HCT116 (cell line): ENCODE measurements around the gene ALK. TPM values are rescaled to one million over a fixed set of nuclear protein-coding genes. Genes with fewer than 3 reads are reported as not detected.

ENCODE experiments used
- ATAC-seq: fragments of 200-7000 bp; cut with Tn5 transposase; 2 replicates; pipeline ENCODE4 v1.9.1; 2020; ENCODE audit warnings: mild to moderate bottlenecking, moderate library complexity
- BruUV-seq: library from RNA; stranded (reverse); fragments of 400-500 nt; replicated peaks from 2 replicates; lab custom pipeline; 2021; lab: Mats Ljungman, UMichigan
- CTCF ChIA-PET: fragments of 300-600 bp; sonication (Branson Sonifier 250); formaldehyde crosslinking; loops from one replicate; lab custom pipeline; 2021; ENCODE audit warnings: antibody characterized with exemption; lab: Charles Lee
- POLR2A ChIA-PET: fragments of 300-600, 350-600 bp; sonication (Branson Sonifier 250); formaldehyde crosslinking; loops from one replicate; lab custom pipeline; 2021; ENCODE audit warnings: antibody characterized with exemption; lab: Charles Lee
- RAD21 ChIA-PET, 2 experiments: fragments of 300-600 bp; sonication (Branson Sonifier 250); formaldehyde crosslinking; loops; one replicate each; lab custom pipeline; 2023; ENCODE audit warnings: low total read pairs in 2 of 2; ENCODE audit not compliant: uncharacterized antibody in 2 of 2, unreplicated experiment in 2 of 2, low non-redundant PET in 1 of 2; lab: Charles Lee
- DNase-seq: peaks from one replicate; pipeline ENCODE4 v3.0.0-alpha.2; 2010; ENCODE audit warnings: low read depth, low spot score
- H2AFZ ChIP-seq: fragments of 200-600 bp; shearing (Covaris generic), sonication (generic); 2 replicates; pipeline ENCODE4 v1.6.1; 2017; ENCODE audit warnings: low read depth, mixed run types, mixed read lengths, antibody characterized with exemption, low read length; ENCODE audit not compliant: poor library complexity, severe bottlenecking
- H3K27ac ChIP-seq: 2 replicates; pipeline ENCODE4 v1.5.1; 2012; ENCODE audit warnings: low read depth, low read length
- H3K27me3 ChIP-seq: fragments of 200-600 bp; sonication (generic); 2 replicates; pipeline ENCODE4 v1.6.1; 2016; ENCODE audit warnings: mixed run types, low read length, mixed read lengths; ENCODE audit not compliant: insufficient read depth
- H3K36me3 ChIP-seq, 2 experiments: fragments of 200-500 bp in 1 of 2; fragments of 200-600 bp in 1 of 2; sonication (Bioruptor generic) in 1 of 2; sonication (generic) in 1 of 2; 2 replicates each; pipeline versions ENCODE4 v1.5.1 to v1.6.1; 2014 to 2016; ENCODE audit warnings: low read length in 2 of 2, inconsistent platforms in 1 of 2, mixed read lengths in 1 of 2, mixed run types in 1 of 2; ENCODE audit not compliant: insufficient read depth in 2 of 2, control insufficient read depth in 1 of 2
- H3K4me1 ChIP-seq, 2 experiments: fragments of 200-600 bp in 1 of 2; sonication (generic) in 1 of 2; 2 replicates each; pipeline versions ENCODE4 v1.5.1 to v1.6.1; 2012 to 2017; ENCODE audit warnings: low read length in 2 of 2, inconsistent platforms in 1 of 2, mild to moderate bottlenecking in 1 of 2, mixed read lengths in 1 of 2, mixed run types in 1 of 2, moderate library complexity in 1 of 2; ENCODE audit not compliant: insufficient read depth in 2 of 2, control insufficient read depth in 1 of 2
- H3K4me2 ChIP-seq: fragments of 200-600 bp; sonication (generic); 2 replicates; pipeline ENCODE4 v1.6.1; 2017; ENCODE audit warnings: mixed run types, low read length, mixed read lengths
- H3K4me3 ChIP-seq, 2 experiments: fragments of 200-600 bp in 1 of 2; sonication (generic) in 1 of 2; replicated peaks in 1 of 2; 2 replicates each; pipeline ENCODE4 v1.5.1; 2011 to 2016; ENCODE audit warnings: low read length in 2 of 2, control low read depth in 1 of 2, low read depth in 1 of 2, mild to moderate bottlenecking in 1 of 2, mixed read lengths in 1 of 2, mixed run types in 1 of 2
- H3K79me2 ChIP-seq: fragments of 200-600 bp; sonication (generic); 2 replicates; pipeline ENCODE4 v1.6.1; 2017; ENCODE audit warnings: mild to moderate bottlenecking, mixed run types, low read length, moderate library complexity, mixed read lengths; ENCODE audit not compliant: insufficient read depth
- H3K9ac ChIP-seq: fragments of 200-600 bp; sonication (generic); 2 replicates; pipeline ENCODE4 v1.6.1; 2016; ENCODE audit warnings: low read length, mixed read lengths
- H3K9me2 ChIP-seq: fragments of 200-600 bp; sonication (generic), shearing (Covaris generic); 2 replicates; pipeline ENCODE4 v1.6.1; 2017; ENCODE audit warnings: mixed run types, mild to moderate bottlenecking, moderate library complexity; ENCODE audit not compliant: insufficient read depth
- H3K9me3 ChIP-seq, 2 experiments: fragments of 200-500 bp in 1 of 2; fragments of 200-600 bp in 1 of 2; sonication (Bioruptor generic) in 1 of 2; sonication (generic) in 1 of 2; 2 replicates each; pipeline ENCODE4 v1.6.1; 2014 to 2017; ENCODE audit warnings: low read length in 2 of 2, mixed read lengths in 2 of 2, inconsistent platforms in 1 of 2, low read depth in 1 of 2, mild to moderate bottlenecking in 1 of 2, mixed run types in 1 of 2, moderate library complexity in 1 of 2; ENCODE audit not compliant: control insufficient read depth in 1 of 2, insufficient read depth in 1 of 2
- H4K20me1 ChIP-seq: fragments of 200-600 bp; sonication (generic), shearing (Covaris generic); 2 replicates; pipeline ENCODE4 v1.6.1; 2017; ENCODE audit warnings: mixed run types, mild to moderate bottlenecking, moderate library complexity; ENCODE audit not compliant: insufficient read depth
- ATF3 ChIP-seq: IDR thresholded peaks from 2 replicates; pipeline ENCODE4 v1.6.1; 2012
- CBX3 ChIP-seq: IDR thresholded peaks from 2 replicates; pipeline ENCODE4 v1.6.1; 2012; ENCODE audit warnings: low read depth
- CTCF ChIP-seq, 3 experiments: fragments of 200-600 bp in 1 of 3; sonication (generic) in 1 of 3; IDR thresholded peaks in 2 of 3; conservative IDR thresholded peaks in 1 of 3; 2 replicates each; pipeline ENCODE4 v1.5.1; 2012 to 2017; ENCODE audit warnings: low read depth in 2 of 3, low read length in 2 of 3, antibody characterized with exemption in 1 of 3, borderline replicate concordance in 1 of 3, control low read depth in 1 of 3, mild to moderate bottlenecking in 1 of 3, mixed read lengths in 1 of 3, mixed run types in 1 of 3, moderate library complexity in 1 of 3; ENCODE audit not compliant: insufficient read depth in 1 of 3
- EGR1 ChIP-seq: IDR thresholded peaks from 2 replicates; pipeline ENCODE4 v1.6.1; 2012; ENCODE audit warnings: low read depth
- ELF1 ChIP-seq: IDR thresholded peaks from 2 replicates; pipeline ENCODE4 v1.6.1; 2012; ENCODE audit warnings: low read depth, borderline replicate concordance
- EZH2phosphoT487 ChIP-seq: fragments of 200-600 bp; IDR thresholded peaks from 2 replicates; pipeline ENCODE4 v1.6.1; 2018; ENCODE audit warnings: antibody characterized with exemption, borderline replicate concordance
- FOSL1 ChIP-seq: IDR thresholded peaks from 2 replicates; pipeline ENCODE4 v1.6.1; 2012; ENCODE audit warnings: low read depth
- JUND ChIP-seq: IDR thresholded peaks from 2 replicates; pipeline ENCODE4 v1.6.1; 2012
- MAX ChIP-seq: IDR thresholded peaks from 2 replicates; pipeline ENCODE4 v1.6.1; 2012
- POLR2AphosphoS5 ChIP-seq: IDR thresholded peaks from 2 replicates; pipeline ENCODE4 v1.6.1; 2011; ENCODE audit warnings: mild to moderate bottlenecking, low read depth, low read length, moderate library complexity
- RAD21 ChIP-seq: IDR thresholded peaks from 2 replicates; pipeline ENCODE4 v1.6.1; 2012; ENCODE audit warnings: low read depth, mild to moderate bottlenecking
- SIN3A ChIP-seq: IDR thresholded peaks from 2 replicates; pipeline ENCODE4 v1.6.1; 2012; ENCODE audit warnings: low read depth
- SRF ChIP-seq: IDR thresholded peaks from 2 replicates; pipeline ENCODE4 v1.6.1; 2012; ENCODE audit warnings: low read depth
- TCF7L2 ChIP-seq: IDR thresholded peaks from 2 replicates; pipeline ENCODE4 v1.7.0; 2011; ENCODE audit warnings: borderline replicate concordance, inconsistent platforms; ENCODE audit not compliant: insufficient read depth, insufficient read length; ENCODE audit errors: extremely low read depth
- ZFX ChIP-seq: fragments of 450-650 bp; IDR thresholded peaks from 2 replicates; pipeline ENCODE4 v1.6.1; 2017
- ZNF274 ChIP-seq: fragments of 200-500 bp; sonication (Bioruptor generic); IDR thresholded peaks from 2 replicates; pipeline ENCODE4 v1.6.1; 2014; ENCODE audit warnings: mild to moderate bottlenecking, low read depth, low read length, inconsistent platforms
- intact Hi-C: fragments of 100-400 bp; cut with micrococcal nuclease; formaldehyde crosslinking; loops from 2 replicates; pipeline ENCODE4 v1.10.0; 2022
- total RNA-seq: library from RNA; stranded (reverse); gene quantifications from one replicate; pipeline ENCODE4 v1.2.1, GENCODE V29; 2021; ENCODE audit not compliant: unreplicated experiment
- TF ChIP-seq, protein P1 (sequence below): IDR thresholded peaks from 2 replicates; pipeline ENCODE4 v1.6.1; 2011; ENCODE audit warnings: mild to moderate bottlenecking, low read length, moderate library complexity; ENCODE audit not compliant: insufficient replicate concordance; ENCODE audit errors: extremely low read depth
- TF ChIP-seq, protein P2 (sequence below): IDR thresholded peaks from 2 replicates; pipeline ENCODE4 v1.6.1; 2012; ENCODE audit warnings: low read depth

ALK gene
- total RNA-seq, 1 experiment from 2014 or later = not detected

GRCh38 chr2:29765721-29766120 is 155.7 kb downstream of the ALK start:
- no peaks in the 10 kb centered on the region for H3K4me1 ChIP-seq
- TF ChIP-seq FOSL1 (no peak), JUND (no peak), CBX3 (no peak), SRF (no peak), POLR2AphosphoS5 (no peak), SIN3A (no peak), ELF1 (no peak), ZFX (no peak), RAD21 (no peak), ZNF274 (no peak), MAX (no peak), EGR1 (no peak), EZH2phosphoT487 (no peak), CTCF (IDR thresholded peaks at IDR 0.05 in 2 of 3, conservative IDR thresholded peaks at IDR 0.05 in 1 of 3; ENCODE audit: borderline replicate concordance in 1 of 3, insufficient read depth in 1 of 3, low read depth in 2 of 3, low read length in 2 of 3) (no peak), TCF7L2 (no peak), ATF3 (no peak)
- TF ChIP-seq, protein P1, sequence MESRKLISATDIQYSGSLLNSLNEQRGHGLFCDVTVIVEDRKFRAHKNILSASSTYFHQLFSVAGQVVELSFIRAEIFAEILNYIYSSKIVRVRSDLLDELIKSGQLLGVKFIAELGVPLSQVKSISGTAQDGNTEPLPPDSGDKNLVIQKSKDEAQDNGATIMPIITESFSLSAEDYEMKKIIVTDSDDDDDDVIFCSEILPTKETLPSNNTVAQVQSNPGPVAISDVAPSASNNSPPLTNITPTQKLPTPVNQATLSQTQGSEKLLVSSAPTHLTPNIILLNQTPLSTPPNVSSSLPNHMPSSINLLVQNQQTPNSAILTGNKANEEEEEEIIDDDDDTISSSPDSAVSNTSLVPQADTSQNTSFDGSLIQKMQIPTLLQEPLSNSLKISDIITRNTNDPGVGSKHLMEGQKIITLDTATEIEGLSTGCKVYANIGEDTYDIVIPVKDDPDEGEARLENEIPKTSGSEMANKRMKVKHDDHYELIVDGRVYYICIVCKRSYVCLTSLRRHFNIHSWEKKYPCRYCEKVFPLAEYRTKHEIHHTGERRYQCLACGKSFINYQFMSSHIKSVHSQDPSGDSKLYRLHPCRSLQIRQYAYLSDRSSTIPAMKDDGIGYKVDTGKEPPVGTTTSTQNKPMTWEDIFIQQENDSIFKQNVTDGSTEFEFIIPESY = no peak
- TF ChIP-seq, protein P2, sequence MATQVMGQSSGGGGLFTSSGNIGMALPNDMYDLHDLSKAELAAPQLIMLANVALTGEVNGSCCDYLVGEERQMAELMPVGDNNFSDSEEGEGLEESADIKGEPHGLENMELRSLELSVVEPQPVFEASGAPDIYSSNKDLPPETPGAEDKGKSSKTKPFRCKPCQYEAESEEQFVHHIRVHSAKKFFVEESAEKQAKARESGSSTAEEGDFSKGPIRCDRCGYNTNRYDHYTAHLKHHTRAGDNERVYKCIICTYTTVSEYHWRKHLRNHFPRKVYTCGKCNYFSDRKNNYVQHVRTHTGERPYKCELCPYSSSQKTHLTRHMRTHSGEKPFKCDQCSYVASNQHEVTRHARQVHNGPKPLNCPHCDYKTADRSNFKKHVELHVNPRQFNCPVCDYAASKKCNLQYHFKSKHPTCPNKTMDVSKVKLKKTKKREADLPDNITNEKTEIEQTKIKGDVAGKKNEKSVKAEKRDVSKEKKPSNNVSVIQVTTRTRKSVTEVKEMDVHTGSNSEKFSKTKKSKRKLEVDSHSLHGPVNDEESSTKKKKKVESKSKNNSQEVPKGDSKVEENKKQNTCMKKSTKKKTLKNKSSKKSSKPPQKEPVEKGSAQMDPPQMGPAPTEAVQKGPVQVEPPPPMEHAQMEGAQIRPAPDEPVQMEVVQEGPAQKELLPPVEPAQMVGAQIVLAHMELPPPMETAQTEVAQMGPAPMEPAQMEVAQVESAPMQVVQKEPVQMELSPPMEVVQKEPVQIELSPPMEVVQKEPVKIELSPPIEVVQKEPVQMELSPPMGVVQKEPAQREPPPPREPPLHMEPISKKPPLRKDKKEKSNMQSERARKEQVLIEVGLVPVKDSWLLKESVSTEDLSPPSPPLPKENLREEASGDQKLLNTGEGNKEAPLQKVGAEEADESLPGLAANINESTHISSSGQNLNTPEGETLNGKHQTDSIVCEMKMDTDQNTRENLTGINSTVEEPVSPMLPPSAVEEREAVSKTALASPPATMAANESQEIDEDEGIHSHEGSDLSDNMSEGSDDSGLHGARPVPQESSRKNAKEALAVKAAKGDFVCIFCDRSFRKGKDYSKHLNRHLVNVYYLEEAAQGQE = no peak
- H3K9me3 ChIP-seq = no peaks in the 10 kb centered on the region
- H4K20me1 ChIP-seq = no peaks in the 10 kb centered on the region
- no peak overlapping the region for H3K9ac ChIP-seq
- DNase-seq = no peak
- ATAC-seq = no peak
- H3K4me3 ChIP-seq = no peak overlapping the region
- no peaks in the 10 kb centered on the region for H3K9me2 ChIP-seq
- H3K27ac ChIP-seq = no peak overlapping the region
- RAD21 ChIA-PET = no interaction called here
- POLR2A ChIA-PET = interaction anchor here (0.6 kb wide), 1 partner anchor 23 kb away, joined by 3 read pairs; no protein-coding TSS in a partner anchor
- CTCF ChIA-PET = no interaction called here
- H3K4me2 ChIP-seq = no peak overlapping the region
- H3K36me3 ChIP-seq = no peaks in the 10 kb centered on the region
- BruUV-seq = no TSS peak
- intact Hi-C loops = no loop called here
- H3K79me2 ChIP-seq = no peaks in the 10 kb centered on the region
- peaks cover 35% of the 10 kb centered on the region; the same call in 1 of the 2 replicates for H3K27me3 ChIP-seq
- no peak overlapping the region for H2AFZ ChIP-seq
